Measurements from ENCODE around the gene HBS1L. TPM values are rescaled to one million over a fixed set of nuclear protein-coding genes. Genes with fewer than 3 reads are reported as not detected.

Gene HBS1L
- polyA plus RNA-seq, 1 donor from 2014 or later: 103 TPM

GRCh38 chr6:135030056-135030473 is 24.6 kb downstream of the HBS1L start:
- Histone ChIP-seq H3K27me3 (ENCODE audit: insufficient read depth, low read depth, low read length) (no peaks in the 10 kb centered on the region), H3K79me2 (replicated peaks; ENCODE audit: insufficient read depth, low read length) (no peaks in the 10 kb centered on the region), H3K27ac (ENCODE audit: low read length) (no peak overlapping the region), H3K9ac (ENCODE audit: low read length) (no peak overlapping the region), H3F3A (ENCODE audit: insufficient read depth, low read length, poor library complexity, severe bottlenecking) (no peaks in the 10 kb centered on the region), H3K9me3 (ENCODE audit: low read length) (no peaks in the 10 kb centered on the region), H2AFZ (ENCODE audit: low read depth, low read length) (no peak overlapping the region), H3K9me2 (ENCODE audit: insufficient read depth, low read length) (no peaks in the 10 kb centered on the region), H4K20me1 (ENCODE audit: insufficient read depth) (no peaks in the 10 kb centered on the region), H3K4me3 (ENCODE audit: low read length) (no peak overlapping the region), H3K36me3 (ENCODE audit: insufficient read depth, low read length) (peaks cover 3% of the 10 kb centered on the region), H3K4me2 (ENCODE audit: low read length) (no peak overlapping the region)
- TF ChIP-seq EZH2 (IDR thresholded peaks at IDR 0.05; ENCODE audit: borderline replicate concordance, insufficient read depth, low read length, poor library complexity, severe bottlenecking): no peak
- no peak for TF ChIP-seq MXI1 (conservative IDR thresholded peaks at IDR 0.05; ENCODE audit: poor library complexity, severe bottlenecking)
- no peak for TF ChIP-seq TAF1 (IDR thresholded peaks at IDR 0.05; ENCODE audit: low read depth)
- no peak for TF ChIP-seq POLR2AphosphoS5 (IDR thresholded peaks at IDR 0.05)
- TF ChIP-seq REST (IDR thresholded peaks at IDR 0.05; ENCODE audit: borderline replicate concordance): no peak
- TF ChIP-seq CTCF (IDR thresholded peaks at IDR 0.05; ENCODE audit: poor library complexity, severe bottlenecking): no peak
- TF ChIP-seq SMC3 (conservative IDR thresholded peaks at IDR 0.05; ENCODE audit: poor library complexity): no peak
- TF ChIP-seq RAD21 (conservative IDR thresholded peaks at IDR 0.05): no peak
- no peak for TF ChIP-seq EP300 (conservative IDR thresholded peaks at IDR 0.05; ENCODE audit: poor library complexity, severe bottlenecking)

- Histone ChIP-seq H4K20me1 (ENCODE audit: insufficient read depth) (no peaks in the 10 kb centered on the region), H2AFZ (ENCODE audit: low read depth, low read length) (no peak overlapping the region), H3K9me2 (ENCODE audit: insufficient read depth, low read length) (no peaks in the 10 kb centered on the region), H3K4me2 (ENCODE audit: low read length) (no peak overlapping the region), H3K79me2 (replicated peaks; ENCODE audit: insufficient read depth, low read length) (no peaks in the 10 kb centered on the region), H3K4me3 (ENCODE audit: low read length) (no peak overlapping the region), H3K27ac (ENCODE audit: low read length) (no peak overlapping the region), H3K27me3 (ENCODE audit: insufficient read depth, low read depth, low read length) (no peaks in the 10 kb centered on the region), H3F3A (ENCODE audit: insufficient read depth, low read length, poor library complexity, severe bottlenecking) (no peaks in the 10 kb centered on the region), H3K9ac (ENCODE audit: low read length) (no peak overlapping the region), H3K9me3 (ENCODE audit: low read length) (no peaks in the 10 kb centered on the region), H3K36me3 (ENCODE audit: insufficient read depth, low read length) (no peaks in the 10 kb centered on the region)
- no peak for TF ChIP-seq EZH2 (IDR thresholded peaks at IDR 0.05; ENCODE audit: borderline replicate concordance, insufficient read depth, low read length, poor library complexity, severe bottlenecking)
- TF ChIP-seq TAF1 (IDR thresholded peaks at IDR 0.05; ENCODE audit: low read depth): no peak
- no peak for TF ChIP-seq EP300 (conservative IDR thresholded peaks at IDR 0.05; ENCODE audit: poor library complexity, severe bottlenecking)
- TF ChIP-seq RAD21 (conservative IDR thresholded peaks at IDR 0.05): no peak
- no peak for TF ChIP-seq MXI1 (conservative IDR thresholded peaks at IDR 0.05; ENCODE audit: poor library complexity, severe bottlenecking)
- TF ChIP-seq POLR2AphosphoS5 (IDR thresholded peaks at IDR 0.05): no peak
- TF ChIP-seq CTCF (IDR thresholded peaks at IDR 0.05; ENCODE audit: poor library complexity, severe bottlenecking): no peak
- TF ChIP-seq SMC3 (conservative IDR thresholded peaks at IDR 0.05; ENCODE audit: poor library complexity): no peak
- TF ChIP-seq REST (IDR thresholded peaks at IDR 0.05; ENCODE audit: borderline replicate concordance): no peak
Measured at GRCh38 chr6:135025775-135026174, 28.8 kb downstream of the HBS1L start.
